H9 (cell line): ENCODE results near the gene DAB2IP. TPM values are rescaled to one million over a fixed set of nuclear protein-coding genes. Genes with fewer than 3 reads are reported as not detected.

ENCODE experiments used
- DNase-seq: peaks from one replicate; pipeline ENCODE4 v3.0.0-alpha.2; 2017
- H2AFZ ChIP-seq: one replicate; pipeline ENCODE4 v1.6.1; 2013; ENCODE audit warnings: mild to moderate bottlenecking, low read length, control low read depth, moderate library complexity
- H2AK5ac ChIP-seq: 2 replicates; pipeline ENCODE4 v1.6.1; 2013; ENCODE audit warnings: low read length, control low read depth, mixed read lengths; ENCODE audit not compliant: insufficient read length
- H2BK120ac ChIP-seq: one replicate; pipeline ENCODE4 v1.6.1; 2013; ENCODE audit warnings: low read depth, mild to moderate bottlenecking, low read length, control low read depth, inconsistent platforms; ENCODE audit not compliant: poor library complexity, severe bottlenecking
- H2BK12ac ChIP-seq: 2 replicates; pipeline ENCODE4 v1.6.1; 2013; ENCODE audit warnings: low read length, control low read depth, mixed read lengths, low read depth; ENCODE audit not compliant: insufficient read length
- H2BK15ac ChIP-seq: 2 replicates; pipeline ENCODE4 v1.6.1; 2013; ENCODE audit warnings: low read depth, low read length, control low read depth
- H2BK20ac ChIP-seq: one replicate; pipeline ENCODE4 v1.6.1; 2013; ENCODE audit warnings: low read depth, mild to moderate bottlenecking, low read length, control low read depth, inconsistent platforms; ENCODE audit not compliant: poor library complexity, severe bottlenecking
- H2BK5ac ChIP-seq: 2 replicates; pipeline ENCODE4 v1.6.1; 2013; ENCODE audit warnings: low read length, control low read depth, mixed read lengths; ENCODE audit not compliant: insufficient read length
- H3K14ac ChIP-seq: 2 replicates; pipeline ENCODE4 v1.6.1; 2013; ENCODE audit warnings: low read length, control low read depth; ENCODE audit not compliant: insufficient read depth
- H3K18ac ChIP-seq: 2 replicates; pipeline ENCODE4 v1.6.1; 2013; ENCODE audit warnings: low read depth, mild to moderate bottlenecking, mixed read lengths, low read length, control low read depth; ENCODE audit not compliant: insufficient read length
- H3K23ac ChIP-seq: 2 replicates; pipeline ENCODE4 v1.6.1; 2013; ENCODE audit warnings: low read length, control low read depth, mixed read lengths, low read depth; ENCODE audit not compliant: insufficient read length
- H3K23me2 ChIP-seq: 2 replicates; pipeline ENCODE4 v1.6.1; 2013; ENCODE audit warnings: low read depth, mild to moderate bottlenecking, mixed read lengths, low read length, control low read depth; ENCODE audit not compliant: insufficient read length, poor library complexity, severe bottlenecking
- H3K27ac ChIP-seq: 2 replicates; pipeline ENCODE4 v1.5.1; 2013; ENCODE audit warnings: low read length, control low read depth, mixed read lengths, low read depth; ENCODE audit not compliant: insufficient read length
- H3K27me3 ChIP-seq: 2 replicates; pipeline ENCODE4 v1.6.1; 2013; ENCODE audit warnings: low read length, control low read depth, inconsistent platforms; ENCODE audit not compliant: insufficient read depth
- H3K4ac ChIP-seq: 2 replicates; pipeline ENCODE4 v1.6.1; 2013; ENCODE audit warnings: low read depth, mild to moderate bottlenecking, control low read depth, inconsistent platforms, low read length, moderate library complexity
- H3K4me1 ChIP-seq: 2 replicates; pipeline ENCODE4 v1.6.1; 2013; ENCODE audit warnings: low read length, control low read depth, inconsistent platforms; ENCODE audit not compliant: insufficient read depth
- H3K4me2 ChIP-seq: 2 replicates; pipeline ENCODE4 v1.6.1; 2013; ENCODE audit warnings: low read length, control low read depth, mixed read lengths; ENCODE audit not compliant: insufficient read length, insufficient read depth
- H3K56ac ChIP-seq: 2 replicates; pipeline ENCODE4 v1.6.1; 2013; ENCODE audit warnings: low read depth, mild to moderate bottlenecking, mixed read lengths, low read length, control low read depth; ENCODE audit not compliant: insufficient read length
- H3K79me1 ChIP-seq: 2 replicates; pipeline ENCODE4 v1.6.1; 2013; ENCODE audit warnings: low read depth, mild to moderate bottlenecking, moderate library complexity, low read length, control low read depth, inconsistent platforms; ENCODE audit not compliant: insufficient read depth, poor library complexity, severe bottlenecking
- H3K79me2 ChIP-seq: 2 replicates; pipeline ENCODE4 v1.6.1; 2013; ENCODE audit warnings: low read length, control low read depth, inconsistent platforms; ENCODE audit not compliant: insufficient read depth
- H3K9ac ChIP-seq: 2 replicates; pipeline ENCODE4 v1.6.1; 2013; ENCODE audit warnings: low read length, control low read depth, mixed read lengths; ENCODE audit not compliant: insufficient read length; ENCODE audit errors: extremely low read depth
- H3K9me3 ChIP-seq: one replicate; pipeline ENCODE4 v1.6.1; 2013; ENCODE audit warnings: low read depth, low read length, inconsistent platforms; ENCODE audit not compliant: control insufficient read depth
- H3T11ph ChIP-seq: one replicate; pipeline ENCODE4 v1.6.1; 2013; ENCODE audit warnings: mild to moderate bottlenecking, low read length, control low read depth, inconsistent platforms
- H4K20me1 ChIP-seq: one replicate; pipeline ENCODE4 v1.6.1; 2013; ENCODE audit not compliant: control insufficient read depth, insufficient read length, insufficient read depth
- H4K5ac ChIP-seq: 2 replicates; pipeline ENCODE4 v1.6.1; 2013; ENCODE audit warnings: low read depth, mild to moderate bottlenecking, mixed read lengths, low read length, control low read depth; ENCODE audit not compliant: insufficient read length
- H4K8ac ChIP-seq: replicated peaks from 2 replicates; pipeline ENCODE4 v1.6.1; 2013; ENCODE audit warnings: low read length, control low read depth, mixed read lengths, low read depth; ENCODE audit not compliant: insufficient read length
- H4K91ac ChIP-seq: 2 replicates; pipeline ENCODE4 v1.6.1; 2013; ENCODE audit warnings: low read depth, mild to moderate bottlenecking, moderate library complexity, mixed read lengths, low read length, control low read depth; ENCODE audit not compliant: insufficient read length
- H3K27ac Mint-ChIP-seq, 3 experiments: 2 replicates in 2 of 3; 3 replicates in 1 of 3; pipeline ENCODE4 v1.8.0; 2020 to 2021; ENCODE audit warnings: mixed read lengths in 3 of 3, mild to moderate bottlenecking in 1 of 3, moderate library complexity in 1 of 3
- H3K27me3 Mint-ChIP-seq: 2 replicates; pipeline ENCODE4 v1.8.0; 2021; ENCODE audit warnings: low read depth, mild to moderate bottlenecking, moderate library complexity, mixed read lengths
- H3K36me3 Mint-ChIP-seq, 3 experiments: 2 replicates in 2 of 3; 3 replicates in 1 of 3; pipeline ENCODE4 v1.8.0; 2020 to 2021; ENCODE audit warnings: low read depth in 3 of 3, mixed read lengths in 3 of 3; ENCODE audit not compliant: insufficient read depth in 1 of 3
- H3K4me1 Mint-ChIP-seq, 2 experiments: 2 replicates each; pipeline ENCODE4 v1.8.0; 2020; ENCODE audit warnings: mixed read lengths in 2 of 2
- H3K4me3 Mint-ChIP-seq, 2 experiments: 2 replicates in 1 of 2; 3 replicates in 1 of 2; pipeline ENCODE4 v1.8.0; 2020 to 2021; ENCODE audit warnings: mild to moderate bottlenecking in 2 of 2, mixed read lengths in 2 of 2, moderate library complexity in 1 of 2
- H3K9me3 Mint-ChIP-seq, 2 experiments: 2 replicates in 1 of 2; 3 replicates in 1 of 2; pipeline ENCODE4 v1.8.0; 2020; ENCODE audit warnings: mild to moderate bottlenecking in 2 of 2, mixed read lengths in 2 of 2, moderate library complexity in 1 of 2
- CTCF ChIP-seq: fragments of 200-600 bp; sonication (generic); conservative IDR thresholded peaks from 3 replicates; pipeline ENCODE4 v1.8.0; 2021; ENCODE audit warnings: antibody characterized with exemption, mild to moderate bottlenecking
- WGBS: extraction: QIAGEN DNeasy Blood & Tissue Kit; methylation state at CpG from one replicate; pipeline ENCODE4 v1.1.7; 2013; ENCODE audit warnings: missing lambda C conversion rate, low lambda C conversion rate, mixed read lengths; ENCODE audit not compliant: insufficient read length; ENCODE audit errors: extremely low coverage; 5-methylcytosine and 5-hydroxymethylcytosine counted together
- total RNA-seq: library from RNA; stranded (reverse); gene quantifications from 2 replicates; pipeline ENCODE4 v1.2.1, GENCODE V29; 2021

Gene DAB2IP
- total RNA-seq, 1 experiment from 2014 or later = 22.6 TPM

DNA sequence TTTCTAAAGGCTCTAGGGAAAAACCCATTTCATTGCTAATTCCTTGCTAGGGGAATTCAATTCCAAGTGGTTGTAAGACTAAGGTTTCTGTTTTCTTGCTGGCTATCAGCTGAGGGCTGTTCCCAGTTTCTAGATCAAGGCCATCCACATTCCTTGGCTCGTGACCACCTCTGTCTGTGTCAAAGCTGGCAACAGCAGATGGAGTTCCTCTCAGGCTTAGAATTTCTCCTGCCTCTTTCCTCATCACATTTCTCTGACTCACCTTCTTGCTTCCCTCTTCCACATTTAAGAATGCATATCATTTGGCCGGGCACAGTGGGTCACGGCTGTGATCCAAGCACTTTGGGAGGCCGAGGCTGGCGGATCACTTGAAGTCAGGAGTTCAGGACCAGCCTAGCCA, 19.0 kb downstream of the DAB2IP start:
- H2BK12ac ChIP-seq = no peak overlapping the region
- no peaks in the 10 kb centered on the region for H3K23me2 ChIP-seq
- H4K5ac ChIP-seq = no peak overlapping the region
- no peaks in the 10 kb centered on the region for H3K9me3 ChIP-seq
- no peak overlapping the region for H2BK5ac ChIP-seq
- Mint-ChIP-seq H3K36me3 (peaks cover 0 to 13% (median 5%) of the 10 kb centered on the region in 3 experiments; a peak in 4 of 7 replicates), H3K9me3 (no peaks in the 10 kb centered on the region), H3K27ac (no peak overlapping the region; a peak in 1 of 7 replicates), H3K4me1 (peaks cover 18 to 20% of the 10 kb centered on the region in 2 experiments), H3K4me3 (no peak overlapping the region), H3K27me3 (no peaks in the 10 kb centered on the region)
- H2AK5ac ChIP-seq = no peak overlapping the region
- WGBS = no CpG with 5 or more reads among the region's 5 CpGs
- no peaks in the 10 kb centered on the region for H3K27me3 ChIP-seq
- H2BK15ac ChIP-seq = no peak overlapping the region
- no peak overlapping the region for H3K18ac ChIP-seq
- no peak overlapping the region for H2BK120ac ChIP-seq
- H3K23ac ChIP-seq = no peak overlapping the region
- H3K14ac ChIP-seq = no peak overlapping the region
- no peak overlapping the region for H3K56ac ChIP-seq
- no peaks in the 10 kb centered on the region for H3K79me2 ChIP-seq
- no peak overlapping the region for H2BK20ac ChIP-seq
- no peak overlapping the region for H3K4me2 ChIP-seq
- H4K20me1 ChIP-seq = no peaks in the 10 kb centered on the region
- no peak overlapping the region for H3K4ac ChIP-seq
- H3K4me1 ChIP-seq = peaks cover 8% of the 10 kb centered on the region; the same call in 1 of the 2 replicates
- TF ChIP-seq CTCF = no peak
- no peak overlapping the region for H2AFZ ChIP-seq
- no peak overlapping the region for H3T11ph ChIP-seq
- H4K8ac ChIP-seq = no peak overlapping the region
- H3K27ac ChIP-seq = no peak overlapping the region
- H4K91ac ChIP-seq = no peak overlapping the region
- DNase-seq = no peak
- no peak overlapping the region for H3K9ac ChIP-seq
- H3K79me1 ChIP-seq = peaks cover 3% of the 10 kb centered on the region
